Right lobe of liver (tissue), 6 donors: ENCODE measurements around the gene DPRX. TPM values are rescaled to one million over a fixed set of nuclear protein-coding genes. Genes with fewer than 3 reads are reported as not detected.

Source experiments
- ATAC-seq, 4 donors: fragments of 200-7000 bp; cut with Tn5 transposase; one replicate each; pipeline ENCODE4 v1.9.1; 2020; ENCODE audit warnings: mild to moderate bottlenecking in 4 of 4, moderate library complexity in 4 of 4
- DNase-seq, 3 donors: peaks; one replicate each; pipeline ENCODE4 v3.0.0-alpha.2; 2020
- H3K27ac ChIP-seq, 3 donors: fragments of 200-600 bp; one replicate each; pipeline ENCODE4 v1.8.0; 2022
- H3K27me3 ChIP-seq, 2 donors: fragments of 200-600 bp; one replicate each; pipeline ENCODE4 v1.8.0; 2022
- H3K36me3 ChIP-seq, 4 donors: fragments of 200-600 bp; sonication (generic) in 1 of 4; one replicate each; pipeline versions ENCODE4 v1.5.1 to v1.8.0; 2017 to 2022; ENCODE audit warnings: control low read depth in 1 of 4
- H3K4me1 ChIP-seq, 4 donors: fragments of 200-600 bp; sonication (generic) in 1 of 4; one replicate each; pipeline versions ENCODE4 v1.5.1 to v1.8.0; 2017 to 2022; ENCODE audit warnings: control low read depth in 1 of 4
- H3K4me3 ChIP-seq, 3 donors: fragments of 200-600 bp; one replicate each; pipeline ENCODE4 v1.8.0; 2022
- H3K9me3 ChIP-seq, 4 donors: fragments of 200-600 bp; sonication (generic) in 1 of 4; one replicate each; pipeline versions ENCODE4 v1.5.1 to v1.8.0; 2017 to 2022; ENCODE audit warnings: control low read depth in 1 of 4
- POLR2A ChIP-seq: fragments of 450-650 bp; IDR thresholded peaks from one replicate; pipeline ENCODE4 v1.6.1; 2017; ENCODE audit warnings: antibody characterized with exemption, mild to moderate bottlenecking
- WGBS: methylation state at CpG from one replicate; pipeline ENCODE4 v1.1.6; 2018; ENCODE audit warnings: low coverage, low lambda C conversion rate; ENCODE audit not compliant: insufficient coverage; ENCODE audit errors: missing lambda C conversion rate; 5-methylcytosine and 5-hydroxymethylcytosine counted together
- intact Hi-C, 2 donors: fragments of 100-400 bp; cut with DNase I; formaldehyde crosslinking; loops; one replicate each; pipeline versions ENCODE4 v1.11.2 to v1.14.1; 2022
- total RNA-seq, 6 experiments: library from RNA; depleted of rRNA in 2 of 6; stranded (reverse); fragments of >200 nt in 2 of 6; fragmentation: NEBNext Ultra II Directional in 3 of 6; extraction: Animal tissue kit (Norgen Biotek cat#: 25700) in 3 of 6; gene quantifications; one replicate each; pipeline versions ENCODE4 v1.1.0 to v1.2.4, GENCODE V29; 2016 to 2023
- TF ChIP-seq, protein P1 (sequence below), 4 donors: fragments of 200-600 bp in 3 of 4; fragments of 450-650 bp in 1 of 4; IDR thresholded peaks; one replicate each; pipeline versions ENCODE4 v1.5.1 to v1.8.0; 2016 to 2022; ENCODE audit warnings: antibody characterized with exemption in 4 of 4, mild to moderate bottlenecking in 2 of 4
- donor health status: DM: no; HTN: yes; CAD: no.
- donor health status: DM: no; HTN: no; CAD: no.
- donor health status: DM: no; HTN: no; CAD: no.
- donor health status: DM: no; HTN: yes; CAD: no.
- donor health status: DM: no; HTN: yes; CAD: no.

The DPRX gene
- total RNA-seq, 6 experiments from 2014 or later = not detected

DNA sequence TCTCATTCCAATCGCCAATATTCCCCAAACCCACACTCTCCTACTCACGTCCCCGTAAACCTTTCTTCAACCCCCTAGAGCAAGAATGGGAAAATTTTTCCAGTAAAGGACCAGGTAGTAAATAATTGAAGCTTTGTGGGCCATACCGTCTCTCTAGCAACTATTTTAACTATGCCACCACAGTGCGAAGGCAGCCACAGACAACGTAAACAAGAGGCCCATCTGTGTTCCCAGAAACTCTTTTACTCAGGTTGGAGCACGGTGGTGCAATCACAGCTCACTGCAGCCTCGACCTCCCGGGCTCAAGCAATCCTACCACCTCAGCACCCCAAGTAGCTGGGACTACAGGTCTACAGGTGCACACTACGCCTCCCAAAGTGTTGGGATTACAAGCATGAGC, 3.0 kb downstream of the DPRX start:
- no peaks in the 10 kb centered on the region for H3K4me1 ChIP-seq
- H3K27me3 ChIP-seq = no peaks in the 10 kb centered on the region
- H3K4me3 ChIP-seq = no peak overlapping the region
- no peaks in the 10 kb centered on the region for H3K9me3 ChIP-seq
- intact Hi-C loops = no loop called here
- TF ChIP-seq, protein P1, sequence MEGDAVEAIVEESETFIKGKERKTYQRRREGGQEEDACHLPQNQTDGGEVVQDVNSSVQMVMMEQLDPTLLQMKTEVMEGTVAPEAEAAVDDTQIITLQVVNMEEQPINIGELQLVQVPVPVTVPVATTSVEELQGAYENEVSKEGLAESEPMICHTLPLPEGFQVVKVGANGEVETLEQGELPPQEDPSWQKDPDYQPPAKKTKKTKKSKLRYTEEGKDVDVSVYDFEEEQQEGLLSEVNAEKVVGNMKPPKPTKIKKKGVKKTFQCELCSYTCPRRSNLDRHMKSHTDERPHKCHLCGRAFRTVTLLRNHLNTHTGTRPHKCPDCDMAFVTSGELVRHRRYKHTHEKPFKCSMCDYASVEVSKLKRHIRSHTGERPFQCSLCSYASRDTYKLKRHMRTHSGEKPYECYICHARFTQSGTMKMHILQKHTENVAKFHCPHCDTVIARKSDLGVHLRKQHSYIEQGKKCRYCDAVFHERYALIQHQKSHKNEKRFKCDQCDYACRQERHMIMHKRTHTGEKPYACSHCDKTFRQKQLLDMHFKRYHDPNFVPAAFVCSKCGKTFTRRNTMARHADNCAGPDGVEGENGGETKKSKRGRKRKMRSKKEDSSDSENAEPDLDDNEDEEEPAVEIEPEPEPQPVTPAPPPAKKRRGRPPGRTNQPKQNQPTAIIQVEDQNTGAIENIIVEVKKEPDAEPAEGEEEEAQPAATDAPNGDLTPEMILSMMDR (IDR thresholded peaks at IDR 0.05) = no peak
- DNase-seq = no peak
- no peak overlapping the region for H3K27ac ChIP-seq
- no peaks in the 10 kb centered on the region for H3K36me3 ChIP-seq
- 48% methylated on average over 10 of the region's 10 CpGs for WGBS
- no peak for ATAC-seq

DNA sequence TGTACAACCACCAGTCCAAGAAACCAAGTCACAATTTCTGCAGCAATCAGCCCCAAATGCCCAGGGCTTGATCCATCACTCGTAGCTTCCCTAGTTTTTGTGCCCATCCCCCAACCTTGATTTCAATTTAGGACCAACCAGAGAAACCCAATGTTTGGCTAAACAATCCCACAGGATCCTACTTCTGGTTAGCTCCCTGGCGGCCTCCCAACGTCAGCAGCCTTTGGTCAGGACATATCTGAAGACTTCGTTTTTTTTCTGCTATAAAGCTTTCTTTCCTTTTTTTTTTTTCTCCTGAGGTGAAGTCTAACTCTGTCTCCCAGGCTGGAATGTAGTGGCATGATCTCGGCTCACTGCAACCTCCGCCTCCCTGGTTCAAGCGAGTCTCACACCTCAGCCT, 7.7 kb downstream of the DPRX start:
- 52% methylated on average over 6 of the region's 7 CpGs for WGBS
- DNase-seq (no peak), ATAC-seq (no peak)
- no peak for TF ChIP-seq POLR2A
- TF ChIP-seq, protein P1 (IDR thresholded peaks at IDR 0.05) = no peak
- H3K4me1 ChIP-seq = no peaks in the 10 kb centered on the region
- H3K9me3 ChIP-seq = no peaks in the 10 kb centered on the region
- intact Hi-C loops = no loop called here
- H3K27ac ChIP-seq = no peak overlapping the region
- H3K4me3 ChIP-seq = no peak overlapping the region
- no peaks in the 10 kb centered on the region for H3K27me3 ChIP-seq
- no peaks in the 10 kb centered on the region for H3K36me3 ChIP-seq

DNA sequence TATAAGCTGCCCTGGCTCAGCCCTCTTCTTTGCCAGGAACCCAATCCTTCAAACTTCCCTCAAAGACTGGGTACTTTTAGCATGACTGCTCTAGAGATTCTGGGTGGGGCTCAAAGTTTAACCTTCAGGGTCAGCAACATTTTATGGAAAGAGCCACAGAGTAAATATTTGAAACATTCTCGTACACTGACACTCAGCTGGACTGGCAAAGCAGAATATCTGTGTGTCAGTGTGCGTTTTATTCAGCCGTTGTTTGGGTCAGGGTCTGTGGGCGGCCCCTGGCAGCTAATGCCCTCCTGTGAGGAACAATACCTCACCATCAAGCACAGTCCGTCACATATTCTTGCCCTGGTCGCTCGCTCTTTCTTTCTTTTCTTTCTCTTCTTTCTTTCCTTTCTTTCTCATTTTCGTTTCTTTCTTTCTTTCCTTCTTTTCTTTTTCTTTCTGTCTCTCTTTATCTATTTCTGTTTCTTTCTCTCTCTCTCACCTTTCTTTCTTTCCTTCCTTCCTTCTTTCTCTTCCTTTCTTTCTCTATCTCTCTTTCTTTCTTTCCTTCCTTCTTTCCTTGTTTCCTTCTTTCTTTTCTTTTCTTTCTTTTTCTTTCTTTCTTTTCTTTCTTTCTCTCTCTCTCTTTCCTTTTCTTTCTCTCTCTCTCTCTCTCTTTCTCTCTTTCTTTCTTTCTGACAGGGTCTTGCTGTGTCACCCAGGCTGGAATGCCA, 10.7 kb downstream of the DPRX start:
- no peak for ATAC-seq
- 51% methylated on average over 6 of the region's 8 CpGs for WGBS
- H3K36me3 ChIP-seq = no peaks in the 10 kb centered on the region

DNA sequence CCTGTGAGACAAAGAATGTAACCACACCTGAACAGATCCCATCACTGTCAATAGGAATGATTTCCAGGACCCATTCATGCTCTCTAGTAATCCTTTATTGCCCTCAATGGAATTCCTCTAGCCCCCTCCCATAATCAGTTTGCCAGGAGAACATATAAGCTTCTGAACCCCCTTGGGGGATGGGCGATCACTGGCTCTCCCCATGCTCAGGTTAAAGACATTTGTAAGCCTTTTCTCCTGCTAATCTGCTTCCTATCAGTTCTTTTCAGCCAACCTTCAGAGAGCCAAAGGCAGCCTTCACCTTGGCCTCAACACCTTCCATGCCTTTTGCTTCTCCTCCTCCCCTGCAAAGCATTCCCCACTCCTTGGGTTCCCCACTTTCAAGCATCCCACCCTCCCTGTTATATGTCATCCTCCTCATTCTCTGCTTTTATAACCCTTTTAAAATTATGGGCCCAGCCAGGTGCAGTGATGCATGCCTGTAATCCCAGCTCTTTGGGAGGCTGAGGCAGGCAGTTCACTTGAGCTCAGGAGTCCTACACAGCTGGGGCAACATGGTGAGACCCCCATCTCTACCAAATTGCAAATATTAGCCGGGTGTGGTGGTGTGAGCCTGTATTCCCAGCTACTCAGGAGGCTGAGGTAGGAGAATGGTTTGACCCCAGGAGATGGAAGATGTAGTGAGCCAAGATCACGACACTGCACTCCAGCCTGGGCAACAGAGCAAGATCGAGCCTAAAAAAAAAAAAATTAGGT, 12.4 kb downstream of the DPRX start:
- no peaks in the 10 kb centered on the region for H3K4me1 ChIP-seq
- H3K4me3 ChIP-seq = no peak overlapping the region
- ATAC-seq (no peak), DNase-seq (no peak)
- no peaks in the 10 kb centered on the region for H3K27me3 ChIP-seq
- H3K9me3 ChIP-seq = no peaks in the 10 kb centered on the region
- TF ChIP-seq, protein P1 (IDR thresholded peaks at IDR 0.05) = no peak
- TF ChIP-seq POLR2A = no peak
- H3K36me3 ChIP-seq = no peaks in the 10 kb centered on the region
- intact Hi-C loops = no loop called here
- WGBS = 25% methylated on average over 2 of the region's 4 CpGs
- no peak overlapping the region for H3K27ac ChIP-seq

More for the DNA sequence above, 10.7 kb downstream of the DPRX start:
- intact Hi-C loops = no loop called here
- no peak overlapping the region for H3K27ac ChIP-seq
- no peak for DNase-seq
- H3K27me3 ChIP-seq = no peaks in the 10 kb centered on the region
- H3K9me3 ChIP-seq = no peaks in the 10 kb centered on the region
- no peak for TF ChIP-seq POLR2A
- TF ChIP-seq, protein P1 (IDR thresholded peaks at IDR 0.05) = no peak
- H3K4me3 ChIP-seq = no peak overlapping the region
- no peaks in the 10 kb centered on the region for H3K4me1 ChIP-seq
